H1 (cell line): ENCODE results near the gene ARSI.

Source experiments
- CTCF ChIP-seq, 3 experiments: IDR thresholded peaks; 1 replicate in 2 of 3; 2 replicates in 1 of 3; pipeline versions ENCODE4 v1.5.1 to v1.6.1; 2011; ENCODE audit warnings: low read length in 3 of 3, mild to moderate bottlenecking in 3 of 3, inconsistent platforms in 2 of 3, low read depth in 1 of 3, moderate library complexity in 1 of 3; ENCODE audit not compliant: insufficient read depth in 1 of 3; ENCODE audit errors: control extremely low read depth in 1 of 3
- JUN ChIP-seq: IDR thresholded peaks from 2 replicates; pipeline ENCODE4 v1.6.1; 2011; ENCODE audit warnings: low read depth, mild to moderate bottlenecking, improper control_type of control experiment, low read length
- MAFK ChIP-seq: IDR thresholded peaks from 2 replicates; pipeline ENCODE4 v1.6.1; 2012; ENCODE audit warnings: low read depth, mild to moderate bottlenecking, improper control_type of control experiment, low read length

GRCh38 chr5:150313501-150313900 is 10.8 kb upstream of the ARSI start:
- TF ChIP-seq MAFK (no peak), CTCF (IDR thresholded peaks at IDR 0.05; ENCODE audit: control extremely low read depth in 1 of 3, insufficient read depth in 1 of 3, low read depth in 1 of 3, low read length in 3 of 3) (no peak), JUN (no peak)
